GM18505 (cell line): ENCODE measurements around the gene TCIRG1.
A peak's percentile ranks its signal among the peaks of the same experiment; 100 is the strongest.
"Not testable (repeated sequence)": the region's sequence is repeated elsewhere in the genome, so short reads cannot be mapped to it uniquely, and the experiment has no call there.

Experiments used
- ATAC-seq: cut with Tn5 transposase; IDR thresholded peaks from one replicate; pipeline ENCODE4 v1.9.1; 2021; ENCODE audit not compliant: unreplicated experiment
- POLR2A ChIP-seq: IDR thresholded peaks from 4 replicates; pipeline ENCODE4 v1.6.1; 2011; ENCODE audit warnings: borderline replicate concordance; ENCODE audit not compliant: insufficient read depth, insufficient read length; ENCODE audit errors: extremely low read depth

TCIRG1 gene, protein sequence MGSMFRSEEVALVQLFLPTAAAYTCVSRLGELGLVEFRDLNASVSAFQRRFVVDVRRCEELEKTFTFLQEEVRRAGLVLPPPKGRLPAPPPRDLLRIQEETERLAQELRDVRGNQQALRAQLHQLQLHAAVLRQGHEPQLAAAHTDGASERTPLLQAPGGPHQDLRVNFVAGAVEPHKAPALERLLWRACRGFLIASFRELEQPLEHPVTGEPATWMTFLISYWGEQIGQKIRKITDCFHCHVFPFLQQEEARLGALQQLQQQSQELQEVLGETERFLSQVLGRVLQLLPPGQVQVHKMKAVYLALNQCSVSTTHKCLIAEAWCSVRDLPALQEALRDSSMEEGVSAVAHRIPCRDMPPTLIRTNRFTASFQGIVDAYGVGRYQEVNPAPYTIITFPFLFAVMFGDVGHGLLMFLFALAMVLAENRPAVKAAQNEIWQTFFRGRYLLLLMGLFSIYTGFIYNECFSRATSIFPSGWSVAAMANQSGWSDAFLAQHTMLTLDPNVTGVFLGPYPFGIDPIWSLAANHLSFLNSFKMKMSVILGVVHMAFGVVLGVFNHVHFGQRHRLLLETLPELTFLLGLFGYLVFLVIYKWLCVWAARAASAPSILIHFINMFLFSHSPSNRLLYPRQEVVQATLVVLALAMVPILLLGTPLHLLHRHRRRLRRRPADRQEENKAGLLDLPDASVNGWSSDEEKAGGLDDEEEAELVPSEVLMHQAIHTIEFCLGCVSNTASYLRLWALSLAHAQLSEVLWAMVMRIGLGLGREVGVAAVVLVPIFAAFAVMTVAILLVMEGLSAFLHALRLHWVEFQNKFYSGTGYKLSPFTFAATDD

DNA sequence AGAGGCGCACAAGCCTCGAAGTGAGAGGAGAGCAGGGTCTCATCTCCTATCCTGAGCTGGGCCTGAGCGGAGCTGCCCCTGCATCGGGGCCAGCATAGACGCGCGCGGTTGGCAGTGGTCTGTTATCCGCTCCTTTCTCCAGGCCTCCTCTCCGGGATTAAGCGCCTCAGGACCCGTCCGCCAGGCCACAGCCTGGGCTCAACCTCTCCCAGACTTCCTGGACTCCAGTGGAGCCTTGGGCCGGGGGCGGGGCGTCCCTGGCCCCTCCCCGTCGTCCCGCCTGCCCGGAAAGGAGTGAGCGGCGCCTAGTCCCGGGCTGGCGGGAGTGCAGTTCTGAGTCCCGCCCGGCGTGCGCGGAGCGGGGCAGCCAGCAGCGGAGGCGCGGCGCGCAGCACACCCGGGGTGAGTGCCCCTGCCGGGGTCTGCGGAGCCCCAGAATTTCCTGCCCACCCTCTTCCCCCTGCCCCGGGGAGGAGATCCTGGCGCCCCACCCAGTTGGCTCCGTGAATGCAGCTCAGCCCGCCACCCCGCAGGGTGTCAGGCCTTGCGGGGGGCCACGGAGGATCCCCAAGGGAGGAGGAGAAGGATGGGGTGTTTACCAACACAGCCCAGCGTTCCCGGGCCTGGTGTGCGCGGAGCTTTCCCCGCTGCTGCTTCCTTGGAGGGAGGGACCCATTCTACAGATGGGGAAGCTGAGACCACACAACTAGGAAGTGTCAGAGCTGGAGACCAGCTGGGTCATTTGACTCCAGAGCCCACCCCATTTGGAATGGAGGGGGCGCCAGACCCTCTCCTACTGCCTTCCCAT lies at the start of gene TCIRG1:
Gene TCIRG1, plus strand, starts transcription at position 308 of the 808 bp plus-strand sequence. CDS start 2,247 bp downstream, outside the sequence.
- peak; percentile 90 for TF ChIP-seq POLR2A
- ATAC-seq, result no peak

DNA sequence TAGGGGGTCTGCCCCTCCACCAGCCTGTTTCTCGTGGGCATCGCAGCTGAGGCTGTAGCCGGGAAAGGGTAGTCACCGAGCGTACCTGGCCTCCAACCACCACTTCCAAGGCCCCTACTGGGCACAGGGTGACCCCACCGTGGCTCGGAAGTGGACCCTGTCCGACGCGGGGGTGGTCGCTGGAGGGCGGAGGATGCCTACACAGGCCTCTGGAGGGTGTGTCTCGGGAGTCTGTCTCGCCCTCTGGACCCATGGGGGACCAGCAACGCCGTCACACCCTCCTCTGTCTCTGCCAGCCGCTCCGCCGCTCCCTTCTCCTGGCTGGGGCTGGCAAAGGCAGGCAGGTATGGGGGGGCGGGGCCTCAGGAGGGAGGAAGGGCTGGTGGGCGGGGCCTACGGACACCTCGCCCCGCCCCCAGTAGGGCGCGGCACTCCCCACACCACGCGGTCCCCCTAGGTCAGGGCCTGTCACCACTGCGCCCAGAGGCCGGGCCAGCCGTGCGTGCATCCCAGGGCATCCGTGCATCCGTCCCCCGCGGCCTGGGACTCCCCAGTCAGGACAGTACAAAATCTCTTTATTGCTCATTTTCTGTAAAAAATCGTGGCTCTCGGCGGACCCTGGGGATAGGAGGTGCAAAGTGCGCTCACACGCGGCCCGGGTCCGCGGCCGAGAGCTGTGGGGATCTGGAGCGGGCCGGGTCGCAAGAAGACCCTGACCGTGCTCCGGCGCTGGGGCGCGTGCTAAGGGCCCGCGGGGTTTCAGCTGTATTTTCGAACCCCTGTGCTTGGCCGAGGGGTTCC lies 48.1 kb upstream of the TCIRG1 start:
- not testable (repeated sequence) for ATAC-seq

DNA sequence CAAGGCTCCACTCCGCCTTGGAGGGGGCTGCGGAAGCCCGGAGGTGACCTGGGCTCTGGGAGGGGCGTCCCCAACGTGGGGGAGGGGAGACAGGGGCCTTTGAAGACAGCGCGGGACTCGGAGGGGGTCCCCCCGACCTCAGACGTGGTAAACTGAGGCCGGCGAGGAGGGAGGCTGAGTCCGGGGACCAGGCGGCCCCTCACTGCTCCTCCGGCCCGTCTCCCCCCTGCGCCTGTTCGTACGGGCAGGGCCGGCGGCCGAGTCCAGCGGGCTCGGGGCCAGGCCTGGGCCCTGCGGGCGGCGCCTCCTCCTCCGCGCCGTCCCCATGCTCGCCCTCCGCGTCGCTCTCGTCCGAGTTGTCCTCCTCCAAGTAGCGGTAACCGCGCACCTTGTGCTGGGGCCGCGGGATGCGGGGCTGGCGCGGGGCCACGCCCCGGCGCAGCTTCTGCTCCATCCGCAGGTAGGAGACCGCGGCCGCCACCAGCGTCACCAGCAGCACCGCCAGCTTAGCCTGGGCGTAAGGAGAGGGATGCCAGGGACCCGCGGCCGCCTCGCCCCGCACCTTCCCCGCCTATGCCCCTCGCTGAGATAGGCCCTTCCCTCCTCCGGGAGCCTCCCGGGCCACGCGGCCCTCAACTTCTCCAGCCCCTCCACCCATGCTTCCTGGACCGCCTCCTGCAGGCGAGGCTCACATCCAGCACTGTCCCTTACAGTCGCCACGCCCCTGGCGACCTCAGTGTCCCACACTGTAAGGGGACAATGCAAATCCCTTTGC lies 47.3 kb upstream of the TCIRG1 start:
- not testable (repeated sequence) for ATAC-seq

More for the DNA sequence above, 48.1 kb upstream of the TCIRG1 start:
- TF ChIP-seq POLR2A, result peak; percentile 18

DNA sequence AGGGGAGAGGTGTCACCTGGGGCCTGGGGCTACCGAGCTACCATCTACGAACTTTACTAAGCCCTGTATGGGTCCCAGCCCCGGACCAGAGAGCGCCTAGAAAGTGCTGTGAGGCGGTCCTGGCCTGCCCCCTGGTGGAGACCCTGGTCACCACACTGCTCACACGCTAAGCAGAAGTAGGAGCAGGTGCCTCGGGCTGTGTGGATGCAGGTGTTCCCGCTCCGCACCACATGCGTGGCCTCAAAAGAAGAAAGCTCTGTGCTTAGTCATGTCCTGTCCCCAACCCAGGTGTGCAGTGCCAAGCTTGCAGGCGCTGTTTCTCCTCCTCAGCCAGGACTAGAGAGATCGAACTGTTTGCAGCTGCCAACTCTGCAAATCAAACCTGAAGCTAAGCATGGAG lies 45.0 kb upstream of the TCIRG1 start:
- ATAC-seq, result not testable (repeated sequence)

- ATAC-seq, result not testable (repeated sequence)
Observed at GRCh38 chr11:67994387-67994786, 44.4 kb upstream of the TCIRG1 start.

GRCh38 chr11:67995129-67995528 lies 43.7 kb upstream of the TCIRG1 start:
- ATAC-seq, result not testable (repeated sequence)

DNA sequence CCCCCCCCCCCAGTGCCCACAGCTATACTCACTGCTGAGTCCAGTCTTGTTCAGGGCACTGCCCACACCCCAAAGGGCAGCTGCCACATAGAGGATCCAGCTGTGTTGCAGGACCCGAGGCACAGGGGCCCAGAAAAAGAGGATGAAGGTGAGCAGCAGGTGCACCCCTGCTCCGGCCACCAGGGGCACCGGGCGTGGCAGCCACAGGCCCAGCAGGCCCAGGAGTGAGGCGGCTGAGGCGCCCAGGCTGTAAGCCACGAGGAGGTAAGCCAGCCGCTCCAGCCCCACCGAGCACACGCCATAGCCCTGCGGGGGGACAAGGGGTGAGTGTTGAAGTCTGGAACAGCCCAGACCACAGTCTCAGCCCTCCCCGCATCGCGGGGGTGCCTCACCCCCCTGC lies 43.2 kb upstream of the TCIRG1 start:
- not testable (repeated sequence) for ATAC-seq

GRCh38 chr11:67996051-67996450 lies 42.8 kb upstream of the TCIRG1 start:
- TF ChIP-seq POLR2A, result no peak
- no peak for ATAC-seq

DNA sequence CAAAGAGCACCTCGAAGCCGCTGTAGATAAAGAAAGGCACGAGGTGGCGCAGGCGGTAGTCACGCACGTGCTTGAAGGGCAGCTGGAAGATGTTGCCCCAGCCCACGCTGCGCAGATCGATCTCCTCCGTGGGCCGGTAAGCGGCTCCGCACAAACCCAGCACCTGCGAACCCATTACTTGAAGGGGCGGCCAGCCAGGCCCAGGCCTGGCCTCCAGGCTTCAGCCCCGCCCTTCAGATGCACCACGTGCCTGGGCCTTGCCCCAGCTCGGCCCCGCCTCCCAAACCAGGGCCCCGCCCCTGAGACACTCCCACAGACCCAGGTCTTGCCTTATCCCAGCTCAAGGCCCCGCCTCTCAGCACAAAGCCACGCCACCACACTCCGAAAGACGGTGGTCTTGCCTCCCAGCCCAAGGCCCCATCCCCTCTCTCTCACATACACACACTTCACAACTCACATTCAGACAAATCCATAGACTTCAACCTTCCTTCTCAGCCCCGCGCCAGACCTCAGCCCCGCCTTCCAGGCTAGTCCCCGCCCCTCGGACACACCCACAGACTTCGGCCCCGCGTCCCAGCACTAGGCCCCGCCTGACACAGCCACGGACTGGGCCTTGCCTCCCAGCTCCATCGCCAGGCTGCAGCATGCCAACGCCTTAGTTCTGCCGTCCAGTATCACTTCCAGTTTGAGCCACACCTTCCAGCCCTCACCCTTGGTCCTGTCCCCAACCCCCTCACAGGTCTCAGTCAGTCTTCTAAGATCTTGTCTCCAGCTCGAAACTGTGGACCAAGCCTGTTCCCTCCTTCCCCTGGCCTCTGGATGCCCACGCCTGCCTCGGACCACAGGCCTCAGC lies 42.0 kb upstream of the TCIRG1 start:
- no peak for ATAC-seq
- TF ChIP-seq POLR2A, result no peak

DNA sequence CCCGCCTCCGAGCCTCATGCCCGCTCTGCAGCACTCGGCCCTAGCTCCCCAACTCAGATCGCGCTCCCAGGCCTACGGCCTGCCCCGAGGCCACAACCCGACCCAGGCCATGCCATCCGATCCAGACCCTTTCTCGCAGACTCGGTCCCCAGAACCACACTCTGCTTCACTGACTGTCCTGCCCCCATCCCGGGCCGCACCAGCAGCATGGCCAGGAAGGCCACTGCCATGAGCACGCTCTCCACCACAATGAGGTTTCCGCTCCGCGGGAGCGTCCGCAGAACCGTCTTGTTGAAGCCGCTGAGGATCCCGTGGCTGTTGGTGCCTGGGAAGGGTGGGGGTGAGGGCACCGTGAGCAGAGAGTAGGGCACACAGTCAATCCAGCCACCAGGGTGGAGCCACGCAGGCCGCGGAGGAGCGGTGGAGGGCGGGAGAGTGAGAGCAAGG lies 41.3 kb upstream of the TCIRG1 start:
- no peak for TF ChIP-seq POLR2A
- ATAC-seq, result no peak

DNA sequence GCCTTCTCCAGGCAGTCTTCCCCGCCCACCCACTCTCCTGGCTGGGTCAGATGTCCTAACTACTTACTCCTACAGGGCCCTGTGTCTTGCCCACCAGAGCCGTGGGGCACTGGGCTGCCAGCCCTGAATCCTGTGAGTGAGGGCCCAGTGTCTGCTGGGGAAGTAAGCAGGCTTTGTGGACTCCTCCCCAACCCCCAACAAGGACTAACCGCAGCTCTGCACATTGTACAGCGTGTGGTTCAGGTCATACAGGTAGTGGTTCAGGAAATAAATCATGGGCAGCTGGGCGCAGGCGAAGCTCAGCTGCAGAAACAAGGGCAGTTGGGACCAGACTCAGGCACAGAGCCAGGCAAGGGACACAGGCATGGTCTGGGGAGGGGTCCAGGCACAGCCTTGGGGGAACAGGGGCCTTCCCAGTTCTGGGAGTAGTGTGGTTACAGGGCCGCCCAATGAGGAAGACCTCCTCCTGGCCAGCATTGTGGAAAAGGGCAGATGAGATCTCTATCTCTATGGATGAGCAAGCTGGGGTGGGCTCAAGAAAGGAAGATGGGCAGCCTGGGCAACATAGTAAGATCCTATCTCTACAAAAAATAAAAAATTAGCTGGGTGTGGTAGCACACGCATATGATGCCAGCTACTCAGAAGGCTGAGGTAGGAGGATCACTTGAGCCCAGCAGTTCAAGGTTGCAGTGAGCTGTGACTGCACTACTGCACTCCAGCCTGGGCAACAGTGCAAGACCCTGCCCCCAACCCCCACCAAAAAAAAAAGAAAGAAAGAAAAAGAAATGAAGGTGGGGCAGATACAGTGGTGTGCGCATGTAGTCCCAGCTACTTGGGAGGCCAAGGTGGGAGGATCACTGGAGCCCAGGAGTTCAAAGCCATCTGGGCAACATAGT lies 40.4 kb upstream of the TCIRG1 start:
- TF ChIP-seq POLR2A, result no peak
- ATAC-seq, result no peak
